Endothelial cell of umbilical vein (primary cell): ENCODE measurements around the gene DPP10. TPM values are rescaled to one million over a fixed set of nuclear protein-coding genes. Genes with fewer than 3 reads are reported as not detected.

ENCODE experiments used
- BruUV-seq: library from RNA; stranded (reverse); fragments of 400-500 nt; replicated peaks from 2 replicates; lab custom pipeline; 2021; lab: Mats Ljungman, UMichigan
- CTCF ChIA-PET: fragments of 300-600, 350-600 bp; sonication (Branson Sonifier 250); formaldehyde crosslinking; loops from one replicate; lab custom pipeline; 2021; ENCODE audit warnings: antibody characterized with exemption, inconsistent platforms; lab: Charles Lee
- POLR2A ChIA-PET: fragments of 300-600, 350-600 bp; sonication (Branson Sonifier 250); formaldehyde crosslinking; loops from one replicate; lab custom pipeline; 2021; ENCODE audit warnings: antibody characterized with exemption, inconsistent platforms; lab: Charles Lee
- DNase-seq: peaks from one replicate; pipeline ENCODE4 v3.0.0-alpha.2; 2011; ENCODE audit warnings: low read depth, low spot score
- FAIRE-seq: peaks from 2 replicates; lab custom pipeline; 2011; peaks lifted over from hg19 to GRCh38; lab: Jason Lieb, UNC
- H2AFZ ChIP-seq: 2 replicates; pipeline ENCODE4 v1.6.0; 2012; ENCODE audit warnings: low read depth, low read length, control low read depth, inconsistent platforms
- H3K27ac ChIP-seq: 2 replicates; pipeline ENCODE4 v1.5.1; 2011; ENCODE audit warnings: low read depth, mild to moderate bottlenecking, control low read depth, low read length, moderate library complexity; ENCODE audit not compliant: insufficient read depth
- H3K27me3 ChIP-seq, 2 experiments: 2 replicates each; pipeline versions ENCODE4 v1.6.0 to v1.6.1; 2011; ENCODE audit warnings: low read length in 2 of 2, mixed read lengths in 1 of 2; ENCODE audit not compliant: control insufficient read depth in 2 of 2, insufficient read depth in 2 of 2
- H3K36me3 ChIP-seq, 2 experiments: 2 replicates in 1 of 2; 3 replicates in 1 of 2; pipeline ENCODE4 v1.5.1; 2011; ENCODE audit warnings: low read length in 2 of 2, mild to moderate bottlenecking in 1 of 2, moderate library complexity in 1 of 2; ENCODE audit not compliant: control insufficient read depth in 2 of 2, insufficient read depth in 2 of 2; ENCODE audit errors: extremely low read depth in 1 of 2
- H3K4me1 ChIP-seq: 3 replicates; pipeline ENCODE4 v1.5.1; 2011; ENCODE audit warnings: mild to moderate bottlenecking, low read length; ENCODE audit not compliant: control insufficient read depth, insufficient read depth; ENCODE audit errors: extremely low read depth
- H3K4me2 ChIP-seq: 2 replicates; pipeline ENCODE4 v1.6.1; 2011; ENCODE audit warnings: low read length, control low read depth, mixed read lengths; ENCODE audit not compliant: insufficient read depth
- H3K4me3 ChIP-seq, 3 experiments: fragments of 200-600 bp in 1 of 3; sonication (generic), shearing (Covaris generic) in 1 of 3; replicated peaks in 1 of 3; 2 replicates each; pipeline ENCODE4 v1.5.1; 2011 to 2016; ENCODE audit warnings: control low read depth in 3 of 3, low read length in 3 of 3, mild to moderate bottlenecking in 2 of 3, inconsistent platforms in 1 of 3, low read depth in 1 of 3, moderate library complexity in 1 of 3; ENCODE audit not compliant: insufficient read depth in 1 of 3
- H3K79me2 ChIP-seq: 2 replicates; pipeline ENCODE4 v1.6.0; 2012; ENCODE audit warnings: low read length, inconsistent platforms; ENCODE audit not compliant: control insufficient read depth, insufficient read depth
- H3K9ac ChIP-seq: replicated peaks from 2 replicates; pipeline ENCODE3; 2011; ENCODE audit warnings: low read length, control low read depth; ENCODE audit not compliant: insufficient read depth; ENCODE audit errors: extremely low read depth
- H3K9me1 ChIP-seq: replicated peaks from 3 replicates; pipeline ENCODE4 v1.6.0; 2011; ENCODE audit warnings: mild to moderate bottlenecking, low read length; ENCODE audit not compliant: control insufficient read depth, insufficient read depth; ENCODE audit errors: extremely low read depth
- H3K9me3 ChIP-seq: replicated peaks from 2 replicates; pipeline ENCODE4 v1.5.1; 2012; ENCODE audit warnings: low read length, inconsistent platforms; ENCODE audit not compliant: control insufficient read depth, insufficient read depth
- H4K20me1 ChIP-seq: replicated peaks from 2 replicates; pipeline ENCODE3; 2011; ENCODE audit warnings: mild to moderate bottlenecking, low read length; ENCODE audit not compliant: control insufficient read depth, insufficient read depth; ENCODE audit errors: extremely low read depth
- CTCF ChIP-seq, 2 donors: IDR thresholded peaks; 1 replicate in 1 of 2; 2 replicates in 1 of 2; pipeline ENCODE4 v1.5.1; 2011; ENCODE audit warnings: low read length in 2 of 2, mild to moderate bottlenecking in 2 of 2, moderate library complexity in 2 of 2, control low read depth in 1 of 2, inconsistent platforms in 1 of 2, low read depth in 1 of 2; ENCODE audit not compliant: insufficient read depth in 1 of 2; ENCODE audit errors: extremely low read depth in 1 of 2
- EZH2 ChIP-seq: IDR thresholded peaks from 2 replicates; pipeline ENCODE4 v1.6.1; 2012; ENCODE audit warnings: borderline replicate concordance, low read depth, mild to moderate bottlenecking, moderate library complexity, low read length, inconsistent platforms; ENCODE audit not compliant: severe bottlenecking
- FOS ChIP-seq: IDR thresholded peaks from 2 replicates; pipeline ENCODE4 v1.6.1; 2011; ENCODE audit warnings: mild to moderate bottlenecking, low read length, moderate library complexity, borderline replicate concordance; ENCODE audit not compliant: insufficient read depth
- GATA2 ChIP-seq: IDR thresholded peaks from 2 replicates; pipeline ENCODE4 v1.7.0; 2011; ENCODE audit warnings: low read depth, mild to moderate bottlenecking, moderate library complexity, mixed read lengths, low read length; ENCODE audit not compliant: insufficient read length, insufficient read depth
- JUN ChIP-seq: IDR thresholded peaks from 2 replicates; pipeline ENCODE4 v1.6.1; 2011; ENCODE audit warnings: borderline replicate concordance, low read depth; ENCODE audit not compliant: insufficient read length, insufficient read depth
- MAX ChIP-seq: IDR thresholded peaks from 2 replicates; pipeline ENCODE4 v1.6.1; 2011; ENCODE audit not compliant: insufficient read depth, insufficient read length
- MYC ChIP-seq: IDR thresholded peaks from one replicate; pipeline ENCODE4 v1.6.1; 2011; ENCODE audit warnings: mild to moderate bottlenecking, low read depth, low read length
- POLR2A ChIP-seq: IDR thresholded peaks from 2 replicates; pipeline ENCODE4 v1.6.1; 2012; ENCODE audit warnings: low read depth, mild to moderate bottlenecking, control low read depth, low read length
- POLR2AphosphoS5 ChIP-seq: IDR thresholded peaks from 2 replicates; pipeline ENCODE4 v1.6.1; 2012; ENCODE audit warnings: low read depth, mild to moderate bottlenecking, control low read depth, low read length, moderate library complexity; ENCODE audit not compliant: insufficient read depth
- dilution Hi-C: fragments of 300-500 bp; cut with MboI; formaldehyde crosslinking; loops from one replicate; pipeline ENCODE4 v1.15.0; 2019; ENCODE audit warnings: low sequenced_read_pairs; ENCODE audit not compliant: extremely low pct_ligation_motif_present
- intact Hi-C: fragments of 100-400 bp; cut with micrococcal nuclease; formaldehyde crosslinking; loops from one replicate; pipeline ENCODE4 v1.10.0; 2022
- polyA plus RNA-seq, 4 experiments: library from polyadenylated mRNA; depleted of rRNA in 3 of 4; stranded (reverse) in 3 of 4; unstranded in 1 of 4; fragments of >200 nt; gene quantifications; 2 replicates each; pipeline versions ENCODE4 v1.2.1 to v1.2.3, GENCODE V29; 2011 to 2012; ENCODE audit warnings: missing spikeins in 1 of 4
- total RNA-seq: library from RNA; stranded (reverse); gene quantifications from 2 replicates; pipeline ENCODE4 v1.2.3, GENCODE V29; 2021

Gene DPP10
- total and polyA plus RNA-seq, 2 donors (not counting 3 experiments of a cell fraction or from before 2014, with no cell fraction given): not detected

- intact Hi-C loops (no loop called here), dilution Hi-C loops (no loop called here)
- TF ChIP-seq POLR2AphosphoS5 (no peak), EZH2 (no peak), MAX (no peak), JUN (no peak), FOS (no peak), POLR2A (no peak), GATA2 (no peak)
- Histone ChIP-seq H3K9me3 (peaks cover 2% of the 10 kb centered on the region), H2AFZ (no peak overlapping the region), H4K20me1 (no peaks in the 10 kb centered on the region), H3K4me2 (no peak overlapping the region), H3K36me3 (no peaks in the 10 kb centered on the region), H3K9me1 (no peaks in the 10 kb centered on the region), H3K27me3 (no peaks in the 10 kb centered on the region), H3K4me1 (no peaks in the 10 kb centered on the region), H3K27ac (no peak overlapping the region), H3K9ac (no peak overlapping the region), H3K79me2 (no peaks in the 10 kb centered on the region), H3K4me3 (no peak overlapping the region)
- DNase-seq (no peak), FAIRE-seq (no peak)
- ChIA-PET CTCF (no interaction called here), POLR2A (no interaction called here)
- BruUV-seq: no TSS peak
Measured at GRCh38 chr2:115077626-115078025, 635.2 kb downstream of the DPP10 start.

GRCh38 chr2:115083225-115083624 lies 640.8 kb downstream of the DPP10 start:
- no TSS peak for BruUV-seq
- H3K4me2 ChIP-seq: no peak overlapping the region
- peaks cover 4% of the 10 kb centered on the region for H3K9me3 ChIP-seq
- no peak overlapping the region for H3K4me3 ChIP-seq
- DNase-seq (no peak), FAIRE-seq (no peak)
- POLR2A ChIA-PET: no interaction called here
- no peaks in the 10 kb centered on the region for H4K20me1 ChIP-seq
- intact Hi-C loops (no loop called here), dilution Hi-C loops (no loop called here)
- H3K9me1 ChIP-seq: no peaks in the 10 kb centered on the region
- no peaks in the 10 kb centered on the region for H3K36me3 ChIP-seq
- H3K9ac ChIP-seq: no peak overlapping the region
- no peak for TF ChIP-seq EZH2
- no peak for TF ChIP-seq MYC
- TF ChIP-seq CTCF (IDR thresholded peaks at IDR 0.05; ENCODE audit: extremely low read depth in 1 of 2, insufficient read depth in 1 of 2, low read depth in 1 of 2, low read length in 2 of 2): no peak
- no peak for TF ChIP-seq GATA2
- no peak for TF ChIP-seq JUN
- no peak for TF ChIP-seq FOS
- TF ChIP-seq POLR2AphosphoS5: no peak
- no peak for TF ChIP-seq MAX
- TF ChIP-seq POLR2A: no peak
- CTCF ChIA-PET: no interaction called here
- no peaks in the 10 kb centered on the region for H3K79me2 ChIP-seq
- H3K4me1 ChIP-seq: no peaks in the 10 kb centered on the region
- H3K27me3 ChIP-seq: no peaks in the 10 kb centered on the region
- no peak overlapping the region for H3K27ac ChIP-seq
- H2AFZ ChIP-seq: no peak overlapping the region
